OCI-LY1 (cell line): ENCODE results near the gene NUCB1.

Experiments
- CTCF ChIP-seq: fragments of 200-600 bp; sonication (generic), shearing (Covaris generic); IDR thresholded peaks from 2 replicates; pipeline ENCODE4 v1.5.1; 2017; ENCODE audit warnings: mild to moderate bottlenecking, antibody characterized with exemption, low read length, moderate library complexity, mixed read lengths
- EZH2 ChIP-seq: fragments of 200-600 bp; sonication (generic), shearing (Covaris generic); IDR thresholded peaks from 2 replicates; pipeline ENCODE4 v1.8.0; 2017; ENCODE audit warnings: borderline replicate concordance, mixed run types, mild to moderate bottlenecking, antibody characterized with exemption, low read length, moderate library complexity, mixed read lengths

DNA sequence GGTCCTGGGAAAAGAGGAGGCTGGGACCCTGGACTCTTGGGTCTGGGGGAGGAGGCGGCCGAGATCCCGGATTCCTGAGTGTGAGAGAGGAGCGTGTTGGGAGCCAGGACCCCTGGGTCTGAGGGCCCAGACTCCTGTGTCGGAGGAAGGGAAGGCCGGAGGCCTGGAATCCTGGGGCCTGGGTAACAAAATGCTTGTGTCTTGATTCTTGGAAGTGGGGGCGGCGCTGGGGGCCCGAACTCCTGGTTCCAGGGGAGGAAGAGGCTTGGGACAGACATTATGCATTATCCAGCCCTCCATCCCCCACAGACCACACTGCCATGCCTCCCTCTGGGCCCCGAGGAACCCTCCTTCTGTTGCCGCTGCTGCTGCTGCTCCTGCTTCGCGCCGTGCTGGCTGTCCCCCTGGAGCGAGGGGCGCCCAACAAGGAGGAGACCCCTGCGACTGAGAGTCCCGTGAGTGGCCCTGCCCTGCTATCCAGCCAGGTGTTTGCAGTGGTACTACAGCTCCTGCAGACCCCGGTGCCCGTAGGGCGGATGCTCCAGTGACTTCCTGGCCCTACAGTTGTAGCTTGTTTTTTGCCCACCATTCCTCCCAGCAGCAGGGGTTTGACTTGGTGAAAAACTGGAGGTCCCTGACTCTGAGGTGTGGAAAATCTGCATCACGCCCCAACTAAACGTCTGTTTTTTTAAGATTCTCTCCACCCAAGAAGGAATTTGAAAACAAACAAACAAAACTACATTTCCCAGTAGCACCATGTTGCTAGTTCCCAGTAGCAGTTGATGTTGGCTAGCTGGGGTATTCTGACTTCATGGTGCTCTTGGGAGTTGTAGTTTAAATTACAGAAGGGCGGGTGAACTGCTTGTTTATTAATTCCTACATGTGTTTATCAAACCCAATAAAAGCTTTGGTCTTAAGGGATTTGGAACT is 630 bp downstream of the NUCB1 start:
- no peak for TF ChIP-seq CTCF
- TF ChIP-seq EZH2 = no peak
